SKM-1 (cell line): ENCODE data around the gene ALMS1.
"Not testable (repeated sequence)": the region's sequence is repeated elsewhere in the genome, so short reads cannot be mapped to it uniquely, and the experiment has no call there.

Experiments
- DNase-seq: peaks from one replicate; lab custom pipeline; 2025; ENCODE audit not compliant: unreplicated experiment; lab: John Stamatoyannopoulos, UW

Gene ALMS1

GRCh38 chr2:73403237-73403636 is 17.6 kb downstream of the ALMS1 start:
- no peak for DNase-seq

- DNase-seq = no peak
Observed at GRCh38 chr2:73404409-73404808, 18.8 kb downstream of the ALMS1 start.

GRCh38 chr2:73406996-73407395 is 21.4 kb downstream of the ALMS1 start:
- DNase-seq = no peak

GRCh38 chr2:73408198-73408597 is 22.6 kb downstream of the ALMS1 start:
- no peak for DNase-seq

- no peak for DNase-seq
Observed at GRCh38 chr2:73414696-73415095, 29.1 kb downstream of the ALMS1 start.

- no peak for DNase-seq
Observed at GRCh38 chr2:73415906-73416305, 30.3 kb downstream of the ALMS1 start.

GRCh38 chr2:73418343-73418742 is 32.7 kb downstream of the ALMS1 start:
- no peak for DNase-seq

- no peak for DNase-seq
Observed at GRCh38 chr2:73423913-73424312, 38.3 kb downstream of the ALMS1 start.

- DNase-seq = no peak
Observed at GRCh38 chr2:73426176-73426575, 40.5 kb downstream of the ALMS1 start.

- no peak for DNase-seq
Observed at GRCh38 chr2:73436019-73436418, 50.4 kb downstream of the ALMS1 start.

- no peak for DNase-seq
Observed at GRCh38 chr2:73444202-73444601, 58.6 kb downstream of the ALMS1 start.

GRCh38 chr2:73448856-73449255 is 63.2 kb downstream of the ALMS1 start:
- no peak for DNase-seq

GRCh38 chr2:73449404-73449803 is 63.8 kb downstream of the ALMS1 start:
- DNase-seq = no peak

GRCh38 chr2:73451263-73451972 is 65.8 kb downstream of the ALMS1 start:
- DNase-seq = no peak

GRCh38 chr2:73457982-73458381 is 72.3 kb downstream of the ALMS1 start:
- DNase-seq = no peak

GRCh38 chr2:73462388-73462787 is 76.8 kb downstream of the ALMS1 start:
- DNase-seq = not testable (repeated sequence)

GRCh38 chr2:73468376-73468775 is 82.7 kb downstream of the ALMS1 start:
- no peak for DNase-seq

- not testable (repeated sequence) for DNase-seq
Observed at GRCh38 chr2:73483874-73484273, 98.2 kb downstream of the ALMS1 start.

GRCh38 chr2:73487112-73487657 is 101.5 kb downstream of the ALMS1 start:
- DNase-seq = no peak

GRCh38 chr2:73488079-73488478 is 102.4 kb downstream of the ALMS1 start:
- DNase-seq = no peak

GRCh38 chr2:73489053-73489452 is 103.4 kb downstream of the ALMS1 start:
- DNase-seq = no peak

GRCh38 chr2:73494031-73494430 is 108.4 kb downstream of the ALMS1 start:
- DNase-seq = no peak

GRCh38 chr2:73503992-73504570 is 118.4 kb downstream of the ALMS1 start:
- DNase-seq = no peak
